ENCODE results near the gene PDZRN4.
"Not testable (repeated sequence)": the region's sequence is repeated elsewhere in the genome, so short reads cannot be mapped to it uniquely, and the experiment has no call there.

PDZRN4 gene

GRCh38 chr12:41293011-41293410, 104.9 kb downstream of the PDZRN4 start:
- no peak for DNase-seq (ENCODE audit: low read depth)
- TF ChIP-seq CTCF (IDR thresholded peaks at IDR 0.05; ENCODE audit: control insufficient read depth, extremely low read depth, insufficient read depth), result no peak
- no peak overlapping the region for H3K4me3 ChIP-seq (ENCODE audit: low read depth, low read length)

- no peak overlapping the region for H3K4me3 ChIP-seq (ENCODE audit: low read depth, low read length)
- no peak for DNase-seq (ENCODE audit: low read depth)
- TF ChIP-seq CTCF (IDR thresholded peaks at IDR 0.05; ENCODE audit: control insufficient read depth, extremely low read depth, insufficient read depth), result no peak
Measured at GRCh38 chr12:41293461-41293860, 105.3 kb downstream of the PDZRN4 start.

- TF ChIP-seq CTCF (IDR thresholded peaks at IDR 0.05; ENCODE audit: control insufficient read depth, extremely low read depth, insufficient read depth), result no peak
- DNase-seq (ENCODE audit: low read depth), result no peak
Measured at GRCh38 chr12:41302979-41303403, 114.9 kb downstream of the PDZRN4 start.

GRCh38 chr12:41304526-41304925, 116.4 kb downstream of the PDZRN4 start:
- H3K4me3 ChIP-seq (ENCODE audit: low read depth, low read length), result no peak overlapping the region
- DNase-seq (ENCODE audit: low read depth), result no peak
- TF ChIP-seq CTCF (IDR thresholded peaks at IDR 0.05; ENCODE audit: control insufficient read depth, extremely low read depth, insufficient read depth), result no peak

More at GRCh38 chr12:41302979-41303403, 114.9 kb downstream of the PDZRN4 start:
- no peak overlapping the region for H3K4me3 ChIP-seq (ENCODE audit: low read depth, low read length)

GRCh38 chr12:41310367-41310766, 122.2 kb downstream of the PDZRN4 start:
- no peak for TF ChIP-seq CTCF (IDR thresholded peaks at IDR 0.05; ENCODE audit: control insufficient read depth, extremely low read depth, insufficient read depth)
- H3K4me3 ChIP-seq (ENCODE audit: low read depth, low read length), result no peak overlapping the region
- DNase-seq (ENCODE audit: low read depth), result no peak

GRCh38 chr12:41311883-41312282, 123.8 kb downstream of the PDZRN4 start:
- H3K4me3 ChIP-seq (ENCODE audit: low read depth, low read length), result no peak overlapping the region
- no peak for TF ChIP-seq CTCF (IDR thresholded peaks at IDR 0.05; ENCODE audit: control insufficient read depth, extremely low read depth, insufficient read depth)
- no peak for DNase-seq (ENCODE audit: low read depth)

- H3K4me3 ChIP-seq (ENCODE audit: low read depth, low read length); DNase-seq (ENCODE audit: low read depth): not testable (repeated sequence)
Measured at GRCh38 chr12:41312451-41312850, 124.3 kb downstream of the PDZRN4 start.

Data from LNCaP clone FGC (cell line).